Stimulated activated CD8-positive, alpha-beta memory T cell treated with anti-CD3 and anti-CD28 coated beads, Interleukin-12 subunit alpha, Interleukin-12 subunit beta, amount 100 ng/mL, for 4 hours (primary cell): ENCODE measurements around the gene TSTD2.
"Not testable (repeated sequence)": the region's sequence is repeated elsewhere in the genome, so short reads cannot be mapped to it uniquely, and the experiment has no call there.

Experiments used
- DNase-seq: peaks from one replicate; pipeline ENCODE4 v3.0.0-alpha.2; 2020; ENCODE audit warnings: low read depth

Gene TSTD2

DNA sequence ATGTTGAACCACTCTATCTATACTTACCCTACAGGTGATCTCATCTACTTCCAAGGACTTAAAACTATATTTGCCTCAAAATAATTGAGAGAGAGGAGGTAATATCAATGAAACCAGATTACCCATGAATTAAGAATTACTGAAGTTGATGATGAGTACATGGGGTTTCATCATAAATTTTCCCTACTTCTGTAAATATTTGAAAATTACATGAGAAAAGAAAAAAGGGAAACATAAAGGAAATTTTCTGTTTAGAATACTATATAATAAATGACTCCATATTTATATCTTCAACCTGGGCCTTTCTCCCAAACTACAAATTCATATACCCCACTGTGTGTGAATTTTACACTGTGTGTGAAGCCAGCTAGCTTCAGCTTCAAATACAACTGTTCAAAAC, 2.6 kb downstream of the TSTD2 start:
- no peak for DNase-seq

DNA sequence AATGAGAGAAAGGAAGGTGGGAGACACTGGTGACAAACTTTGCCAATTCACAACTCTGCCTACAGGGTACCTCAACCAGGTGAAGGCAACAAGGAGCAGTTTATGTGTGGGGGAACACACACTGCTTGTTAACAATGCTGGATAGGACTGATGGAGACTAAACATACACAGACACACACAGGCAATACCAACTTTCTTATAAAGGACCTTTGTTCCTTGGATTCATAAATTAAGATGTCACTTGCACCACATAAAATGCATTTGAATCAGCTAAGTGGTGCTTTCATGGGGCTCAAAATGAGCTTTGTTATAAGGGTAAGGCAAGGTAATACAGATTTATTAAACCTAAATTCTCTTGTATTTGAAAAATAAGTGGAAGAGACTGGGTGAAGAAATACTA, 4.0 kb downstream of the TSTD2 start:
- no peak for DNase-seq

- no peak for DNase-seq
Observed at GRCh38 chr9:97628668-97629067, 4.5 kb downstream of the TSTD2 start.

DNA sequence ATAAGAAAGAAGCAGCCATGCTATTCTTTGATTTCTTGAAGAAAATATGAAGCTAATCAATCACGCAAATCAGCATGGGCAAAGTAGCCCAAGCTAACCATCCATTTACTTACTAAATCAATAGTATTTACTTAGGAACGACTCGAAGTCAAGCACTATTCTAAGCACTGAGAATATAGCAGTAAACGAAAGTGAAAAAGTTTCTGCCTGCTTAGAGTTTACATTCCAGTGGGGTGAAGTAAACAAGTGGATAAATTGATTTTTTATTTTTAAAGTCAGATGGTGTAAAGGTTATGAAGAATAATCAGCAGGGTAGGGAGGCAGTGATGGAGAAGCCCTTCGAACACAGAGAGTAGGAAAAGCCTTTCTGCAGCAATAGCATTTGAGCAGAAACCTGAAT, 5.5 kb downstream of the TSTD2 start:
- DNase-seq: no peak

DNA sequence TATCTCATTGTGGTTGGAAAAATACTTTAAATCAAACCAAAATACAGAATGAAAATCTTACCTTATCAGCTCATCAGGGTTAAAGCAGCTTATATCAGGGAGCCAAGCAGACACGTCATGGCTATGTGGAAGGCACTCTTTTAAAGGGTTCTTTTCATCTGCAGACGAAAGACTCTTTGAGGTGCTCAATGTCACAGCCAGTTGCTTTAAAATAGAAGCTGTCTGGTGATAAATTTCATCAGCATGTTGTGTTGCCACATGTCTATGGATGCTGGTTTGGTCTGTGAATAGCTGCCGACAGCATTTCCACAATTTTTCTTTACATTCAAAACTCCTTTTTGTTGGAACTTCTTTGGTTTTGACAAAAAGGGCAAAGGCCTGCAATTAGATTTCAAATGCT, 7.5 kb downstream of the TSTD2 start:
- DNase-seq: no peak

- no peak for DNase-seq
Observed at GRCh38 chr9:97623946-97624345, 9.2 kb downstream of the TSTD2 start.

- DNase-seq: not testable (repeated sequence)
Observed at GRCh38 chr9:97622483-97622882, 10.7 kb downstream of the TSTD2 start.

- DNase-seq: not testable (repeated sequence)
Observed at GRCh38 chr9:97620063-97620462, 13.1 kb downstream of the TSTD2 start.

DNA sequence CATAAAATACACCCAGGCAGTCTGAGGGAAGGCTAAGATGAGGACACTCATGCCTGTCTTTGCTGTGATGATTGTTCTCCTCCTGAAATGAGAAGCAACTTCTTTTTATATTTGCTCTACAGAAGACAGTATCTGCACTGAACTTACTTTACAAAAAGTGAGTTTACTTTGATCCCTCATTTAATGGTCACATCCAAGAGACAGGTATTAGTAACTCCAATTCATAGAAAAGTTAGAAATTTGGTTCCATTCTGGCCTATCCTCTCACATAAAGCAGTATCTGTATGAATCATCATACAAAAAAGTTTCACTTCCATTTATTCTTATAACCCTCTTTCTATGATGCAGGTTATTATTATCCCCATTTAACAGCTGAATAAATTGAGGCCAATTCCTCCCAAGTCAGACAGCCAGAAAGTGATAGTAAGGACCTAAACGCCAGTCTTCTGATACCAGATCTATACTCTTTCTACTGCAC, 15.2 kb downstream of the TSTD2 start:
- DNase-seq: no peak

DNA sequence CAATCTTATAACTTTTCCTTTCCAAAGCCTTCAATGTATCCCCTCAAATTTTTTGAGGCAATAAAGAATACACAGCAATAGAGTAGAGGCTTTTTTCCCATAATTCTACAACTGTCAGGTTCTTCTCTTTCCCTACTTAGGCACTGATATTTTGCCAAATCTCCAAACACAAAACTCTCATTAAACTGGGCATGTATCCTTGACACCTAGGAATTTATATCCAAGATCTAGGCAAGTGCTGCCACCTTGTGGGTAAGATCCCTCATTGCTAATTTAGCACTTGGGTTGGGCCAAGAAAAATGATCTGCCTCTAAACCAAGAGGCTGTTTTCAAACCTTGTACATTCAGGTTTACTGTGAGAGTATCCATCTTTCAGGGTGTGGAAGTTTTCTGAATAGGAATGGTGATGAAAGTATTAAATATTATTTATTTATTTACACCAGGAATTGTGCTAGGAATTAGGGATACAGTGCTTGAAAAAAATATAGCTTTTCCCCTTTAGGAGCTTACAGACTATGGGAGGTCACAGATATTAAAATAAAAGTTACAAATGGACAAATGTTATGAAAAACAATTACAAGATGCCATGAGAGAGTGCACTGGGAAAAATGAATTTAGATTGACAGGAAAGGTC, 17.6 kb downstream of the TSTD2 start:
- no peak for DNase-seq

- DNase-seq: no peak
Observed at GRCh38 chr9:97604901-97605645, 28.1 kb downstream of the TSTD2 start.

GRCh38 chr9:97602430-97602829, 30.7 kb downstream of the TSTD2 start:
- no peak for DNase-seq

DNA sequence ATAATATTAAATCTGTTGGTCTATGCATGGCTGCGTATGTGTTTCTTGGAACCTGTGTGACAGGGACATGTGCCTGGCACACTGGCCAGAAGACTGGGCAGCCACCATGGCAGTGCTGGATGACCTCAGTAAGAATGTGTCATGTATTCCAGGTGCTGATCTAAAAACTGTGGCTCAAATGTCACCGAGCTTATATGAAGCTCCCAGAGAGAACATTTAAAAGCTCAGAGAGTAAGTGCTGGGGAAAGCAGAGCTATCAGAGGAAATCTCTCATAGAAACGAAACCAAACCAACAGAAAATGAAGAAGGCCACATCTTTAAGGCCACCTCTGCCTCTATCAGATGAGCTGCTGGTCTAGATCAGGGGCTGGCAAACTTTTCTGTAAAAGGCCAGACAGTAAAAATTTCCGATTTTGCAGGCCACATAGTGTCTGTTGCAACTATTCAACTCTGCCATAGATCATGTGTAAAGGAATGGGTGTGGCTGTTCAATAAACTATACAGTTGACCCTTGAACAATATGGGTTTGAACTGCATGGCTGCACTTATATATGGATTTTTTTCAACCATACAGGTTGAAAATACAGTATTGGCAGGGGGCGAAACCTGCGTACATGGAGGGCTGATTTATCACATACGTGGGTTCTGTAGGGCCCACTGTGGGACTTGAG, 31.8 kb downstream of the TSTD2 start:
- no peak for DNase-seq

DNA sequence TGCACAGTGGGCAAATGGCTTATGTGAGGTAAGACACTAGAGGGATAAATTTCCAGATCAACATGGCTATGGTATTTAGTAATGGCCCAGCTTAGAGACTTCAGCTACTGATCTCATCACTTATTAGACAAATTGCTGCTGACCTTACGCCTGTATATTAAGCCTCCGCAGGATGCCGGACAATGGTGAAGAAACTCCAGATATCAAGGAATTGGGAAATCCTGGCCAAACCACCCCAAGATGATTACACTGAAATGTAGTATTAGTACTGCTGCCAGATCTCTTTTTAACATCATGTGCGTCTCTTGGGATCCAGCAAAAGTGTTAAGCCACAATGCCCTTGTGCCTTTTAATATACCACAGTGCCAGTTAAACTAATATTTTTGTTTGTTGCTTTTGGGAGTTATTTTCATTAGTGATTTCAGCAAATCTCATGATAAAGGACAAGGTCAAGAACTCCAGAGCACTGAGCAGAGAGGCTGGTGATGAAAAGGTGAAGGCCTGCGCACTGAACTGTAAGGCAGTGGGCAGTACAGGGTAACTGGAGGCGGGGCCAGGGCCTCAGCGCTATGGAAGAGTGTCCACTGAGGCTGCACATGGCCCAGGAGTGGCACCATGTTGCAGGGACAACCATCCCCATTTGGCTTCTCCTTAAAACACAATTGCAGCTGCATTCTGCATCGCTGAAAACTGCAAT, 32.5 kb downstream of the TSTD2 start:
- no peak for DNase-seq

GRCh38 chr9:97599314-97599846, 33.8 kb downstream of the TSTD2 start:
- no peak for DNase-seq

- peak; percentile 27 for DNase-seq
Observed at GRCh38 chr9:97598461-97599288, 34.5 kb downstream of the TSTD2 start.

DNA sequence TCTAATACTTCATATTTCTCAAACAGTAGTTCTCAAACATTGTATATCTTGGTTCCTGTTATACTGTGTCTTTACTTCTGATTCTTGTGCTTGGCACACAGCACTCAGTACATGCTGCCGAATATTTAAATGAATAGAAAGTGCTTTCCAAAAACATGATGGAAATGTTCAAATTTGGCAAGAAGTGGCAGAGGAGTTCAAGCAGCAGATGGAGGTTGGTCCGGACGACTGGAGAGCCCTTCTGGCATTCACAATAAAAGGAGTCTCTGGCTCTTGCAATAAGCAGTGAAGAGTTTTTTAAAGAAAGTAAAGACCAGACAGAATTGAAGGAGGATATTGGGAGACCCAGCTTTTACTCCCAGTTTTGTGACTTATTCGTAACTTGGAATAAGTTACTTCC, 36.3 kb downstream of the TSTD2 start:
- no peak for DNase-seq

GRCh38 chr9:97594381-97594921, 38.7 kb downstream of the TSTD2 start:
- no peak for DNase-seq

- DNase-seq: no peak
Observed at GRCh38 chr9:97593960-97594359, 39.2 kb downstream of the TSTD2 start.

DNA sequence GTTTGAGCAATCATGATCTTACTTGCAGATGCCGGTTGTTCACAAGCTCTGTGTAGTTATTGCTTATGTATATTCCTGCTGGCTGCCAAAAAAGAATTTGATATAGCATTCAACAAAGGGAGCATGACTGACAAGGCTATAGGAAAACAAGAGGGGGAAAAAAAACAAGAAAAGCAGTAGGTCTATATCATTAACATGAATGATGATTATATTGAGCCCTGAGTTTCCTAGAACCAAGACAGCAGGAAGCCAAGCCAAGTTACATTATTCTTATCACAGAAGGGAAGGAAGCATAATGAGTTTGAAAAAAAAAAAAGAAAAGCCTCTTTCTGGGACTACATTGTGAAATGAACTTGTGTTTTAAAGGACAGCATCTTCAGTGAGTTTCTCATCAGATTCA, 41.0 kb downstream of the TSTD2 start:
- no peak for DNase-seq

GRCh38 chr9:97591535-97591934, 41.6 kb downstream of the TSTD2 start:
- DNase-seq: no peak
